Mesendoderm (in vitro differentiated cells): ENCODE results near the gene PCGF5. TPM values are rescaled to one million over a fixed set of nuclear protein-coding genes. Genes with fewer than 3 reads are reported as not detected.

ENCODE experiments used
- DNase-seq: peaks from one replicate; pipeline ENCODE4 v3.0.0; 2013
- H2AK5ac ChIP-seq: 2 replicates; pipeline ENCODE4 v1.6.1; 2013; ENCODE audit warnings: low read length, inconsistent platforms
- H2BK120ac ChIP-seq: 2 replicates; pipeline ENCODE4 v1.6.1; 2013; ENCODE audit warnings: low read depth, mild to moderate bottlenecking, low read length, moderate library complexity, mixed read lengths
- H2BK15ac ChIP-seq: replicated peaks from 2 replicates; pipeline ENCODE4 v1.6.1; 2013; ENCODE audit warnings: low read depth, mild to moderate bottlenecking, moderate library complexity
- H2BK5ac ChIP-seq: 2 replicates; pipeline ENCODE4 v1.6.1; 2013; ENCODE audit warnings: low read length, inconsistent platforms
- H3K18ac ChIP-seq: 2 replicates; pipeline ENCODE4 v1.6.1; 2013; ENCODE audit warnings: mild to moderate bottlenecking, low read length, mixed read lengths
- H3K23ac ChIP-seq: one replicate; pipeline ENCODE4 v1.6.1; 2013; ENCODE audit warnings: low read length
- H3K27ac ChIP-seq: 2 replicates; pipeline ENCODE4 v1.5.1; 2013; ENCODE audit warnings: low read depth, mild to moderate bottlenecking, inconsistent platforms, low read length, moderate library complexity
- H3K27me3 ChIP-seq: 2 replicates; pipeline ENCODE4 v1.6.1; 2013; ENCODE audit warnings: low read length, control low read depth, mild to moderate bottlenecking, inconsistent platforms; ENCODE audit not compliant: insufficient read depth, poor library complexity
- H3K36me3 ChIP-seq: 2 replicates; pipeline ENCODE4 v1.6.1; 2013; ENCODE audit warnings: low read length, inconsistent platforms; ENCODE audit not compliant: control insufficient read depth, insufficient read depth
- H3K4ac ChIP-seq: one replicate; pipeline ENCODE4 v1.6.1; 2013; ENCODE audit warnings: low read depth, mild to moderate bottlenecking, low read length, moderate library complexity
- H3K4me1 ChIP-seq: 2 replicates; pipeline ENCODE4 v1.6.1; 2013; ENCODE audit warnings: low read depth, low read length, inconsistent platforms; ENCODE audit not compliant: control insufficient read depth
- H3K4me2 ChIP-seq: 2 replicates; pipeline ENCODE4 v1.6.1; 2013; ENCODE audit warnings: low read length
- H3K4me3 ChIP-seq: 2 replicates; pipeline ENCODE4 v1.5.1; 2013; ENCODE audit warnings: mild to moderate bottlenecking, low read length
- H3K56ac ChIP-seq: one replicate; pipeline ENCODE4 v1.6.1; 2013; ENCODE audit warnings: low read length
- H3K79me1 ChIP-seq: 2 replicates; pipeline ENCODE4 v1.6.1; 2013; ENCODE audit warnings: low read length, inconsistent platforms
- H3K79me2 ChIP-seq: 2 replicates; pipeline ENCODE4 v1.6.1; 2013; ENCODE audit warnings: mild to moderate bottlenecking, low read length; ENCODE audit not compliant: control insufficient read depth, insufficient read depth
- H3K9ac ChIP-seq: 2 replicates; pipeline ENCODE4 v1.6.1; 2013; ENCODE audit warnings: low read length, inconsistent platforms
- H4K5ac ChIP-seq: one replicate; pipeline ENCODE4 v1.6.1; 2013; ENCODE audit warnings: low read length
- H4K8ac ChIP-seq: one replicate; pipeline ENCODE4 v1.6.1; 2013; ENCODE audit warnings: low read depth, mild to moderate bottlenecking, control low read depth, low read length, moderate library complexity
- WGBS: extraction: QIAGEN DNeasy Blood & Tissue Kit; methylation state at CpG from one replicate; pipeline ENCODE4 v1.1.7; 2013; ENCODE audit warnings: low lambda C conversion rate, missing lambda C conversion rate; ENCODE audit not compliant: insufficient coverage; ENCODE audit errors: extremely low coverage; 5-methylcytosine and 5-hydroxymethylcytosine counted together
- polyA plus RNA-seq, 2 experiments: library from polyadenylated mRNA; stranded (reverse); fragments of 200-250 nt; gene quantifications; one replicate each; pipeline ENCODE4 v1.2.3, GENCODE V29; 2013

Gene PCGF5
- polyA plus RNA-seq (2013, experiment 1 of 2) = 10.6 TPM
- 11.0 TPM for polyA plus RNA-seq (2013, experiment 2 of 2)

DNA sequence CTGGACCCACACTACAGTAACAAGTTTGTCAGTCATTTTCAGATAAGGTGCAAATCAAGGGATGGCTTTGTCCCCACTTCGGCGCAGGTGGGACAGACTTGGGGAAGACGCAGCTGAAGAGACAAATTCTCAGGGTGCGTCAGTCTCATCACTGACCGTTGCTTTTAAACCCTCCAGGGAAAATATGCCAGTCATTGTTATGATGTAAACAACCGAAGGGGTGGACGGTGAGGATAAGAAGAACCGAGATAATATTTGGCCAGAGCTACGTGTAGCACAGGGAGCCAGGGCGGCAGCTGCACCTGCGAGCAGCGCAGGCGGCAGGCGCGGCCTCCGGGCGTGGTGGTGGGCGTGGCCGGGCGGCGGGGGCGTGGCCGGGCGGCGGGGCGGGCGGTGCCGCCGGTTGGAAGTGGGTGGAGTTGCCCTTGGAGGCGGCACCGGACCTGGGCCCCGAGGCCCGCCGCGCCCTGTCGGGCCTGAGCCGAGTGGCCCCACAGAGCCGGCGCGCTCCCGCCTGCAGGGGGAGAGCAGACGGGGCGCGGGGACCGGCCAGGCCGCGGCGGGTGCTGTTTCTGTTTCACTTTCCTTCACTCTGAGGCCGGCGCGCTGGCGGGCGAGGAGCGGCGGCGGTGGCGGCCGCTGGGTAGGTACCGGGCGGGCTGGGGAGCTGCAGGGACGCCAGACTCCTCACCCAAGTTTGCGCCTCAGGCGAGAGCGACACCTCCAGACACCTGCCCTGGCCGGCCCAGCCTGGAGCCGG, at the start of gene PCGF5:
TSS of gene PCGF5 (plus strand) at position 470 of the 760 bp plus-strand sequence. CDS start 2,209 bp downstream, outside the sequence.
- Histone ChIP-seq H3K79me1 (no peaks in the 10 kb centered on the region), H3K4me2 (peak within 1 kb of the TSS; percentile 66), H2AK5ac (no peak within 1 kb of the TSS), H3K27ac (no peak within 1 kb of the TSS), H2BK5ac (no peak within 1 kb of the TSS), H3K23ac (no peak within 1 kb of the TSS), H3K18ac (peak within 1 kb of the TSS; percentile 91), H3K27me3 (peaks cover 11% of the 10 kb centered on the region), H3K36me3 (no peaks in the 10 kb centered on the region), H4K8ac (no peak within 1 kb of the TSS), H2BK15ac (no peak within 1 kb of the TSS), H2BK120ac (no peak within 1 kb of the TSS), H3K56ac (peak within 1 kb of the TSS; percentile 79), H3K79me2 (no peaks in the 10 kb centered on the region), H3K4me3 (peak within 1 kb of the TSS; percentile 28), H4K5ac (no peak within 1 kb of the TSS), H3K9ac (peak within 1 kb of the TSS; percentile 61), H3K4me1 (peaks cover 2% of the 10 kb centered on the region), H3K4ac (no peak within 1 kb of the TSS)
- no CpG with 5 or more reads among the region's 66 CpGs for WGBS
- DNase-seq = peak; percentile 87

DNA sequence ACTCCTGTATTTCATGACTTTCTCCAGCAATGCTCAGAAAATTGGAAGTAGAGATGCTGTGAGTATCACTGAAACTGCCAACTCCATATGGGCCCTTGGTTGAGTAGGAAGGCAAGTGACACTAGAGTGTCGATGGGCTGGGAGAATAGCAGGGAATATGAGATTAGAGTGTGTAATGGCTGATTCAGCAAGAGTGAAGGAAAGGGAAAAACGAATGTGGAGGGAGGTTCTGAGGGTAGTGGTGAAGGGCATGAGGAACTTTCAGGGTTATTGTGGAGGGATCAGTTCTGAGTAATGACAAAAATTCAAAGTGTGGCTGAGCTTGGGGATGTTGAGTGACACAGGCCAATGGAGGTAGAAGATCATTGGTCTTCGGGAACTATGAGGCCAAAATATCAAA, 49.0 kb upstream of the PCGF5 start:
- H3K27me3 ChIP-seq = peaks cover 4% of the 10 kb centered on the region
- no peak overlapping the region for H2AK5ac ChIP-seq
- no peak overlapping the region for H4K5ac ChIP-seq
- H3K36me3 ChIP-seq = no peaks in the 10 kb centered on the region
- H3K4me1 ChIP-seq = no peaks in the 10 kb centered on the region
- H3K79me1 ChIP-seq = no peaks in the 10 kb centered on the region
- H2BK5ac ChIP-seq = no peak overlapping the region
- no peak overlapping the region for H4K8ac ChIP-seq
- H3K18ac ChIP-seq = no peak overlapping the region
- DNase-seq = no peak
- no peak overlapping the region for H3K27ac ChIP-seq
- WGBS = 100% methylated on average over 1 of the region's 3 CpGs
- no peak overlapping the region for H3K4me3 ChIP-seq
- no peak overlapping the region for H3K56ac ChIP-seq
- no peaks in the 10 kb centered on the region for H3K79me2 ChIP-seq
- no peak overlapping the region for H3K23ac ChIP-seq
- no peak overlapping the region for H2BK15ac ChIP-seq
- H3K4me2 ChIP-seq = no peak overlapping the region
- no peak overlapping the region for H3K9ac ChIP-seq
- H3K4ac ChIP-seq = no peak overlapping the region
- no peak overlapping the region for H2BK120ac ChIP-seq

DNA sequence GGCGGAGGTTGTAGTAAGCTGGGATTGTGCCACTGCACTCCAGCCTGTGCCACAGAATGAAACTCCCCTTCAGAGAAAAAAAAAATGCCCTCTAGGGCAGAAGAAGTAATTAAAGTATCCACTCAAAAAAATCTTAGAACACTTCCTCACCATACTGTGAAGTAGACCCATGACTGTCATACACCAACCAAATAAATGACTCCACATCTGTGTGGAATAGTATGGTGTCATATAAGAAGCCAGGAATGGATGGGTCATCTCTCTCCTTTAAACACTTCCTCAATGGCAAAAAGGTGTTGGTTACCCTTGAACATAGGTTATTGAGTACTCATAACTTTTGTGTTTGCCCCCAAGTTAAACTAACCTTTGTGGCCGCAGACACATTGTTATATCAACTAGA, 48.1 kb upstream of the PCGF5 start:
- H3K18ac ChIP-seq = no peak overlapping the region
- H4K5ac ChIP-seq = no peak overlapping the region
- H3K79me1 ChIP-seq = no peaks in the 10 kb centered on the region
- H3K4me2 ChIP-seq = no peak overlapping the region
- no peaks in the 10 kb centered on the region for H3K79me2 ChIP-seq
- no peaks in the 10 kb centered on the region for H3K27me3 ChIP-seq
- H2AK5ac ChIP-seq = no peak overlapping the region
- H4K8ac ChIP-seq = no peak overlapping the region
- no peaks in the 10 kb centered on the region for H3K4me1 ChIP-seq
- H2BK5ac ChIP-seq = no peak overlapping the region
- DNase-seq = no peak
- no CpG with 5 or more reads among the region's 2 CpGs for WGBS
- no peak overlapping the region for H3K4me3 ChIP-seq
- H2BK15ac ChIP-seq = no peak overlapping the region
- no peak overlapping the region for H3K27ac ChIP-seq
- H3K56ac ChIP-seq = no peak overlapping the region
- H3K36me3 ChIP-seq = no peaks in the 10 kb centered on the region
- H3K23ac ChIP-seq = no peak overlapping the region
- no peak overlapping the region for H3K9ac ChIP-seq
- no peak overlapping the region for H3K4ac ChIP-seq
- no peak overlapping the region for H2BK120ac ChIP-seq

- Histone ChIP-seq H3K27ac (no peak overlapping the region), H4K5ac (no peak overlapping the region)
- WGBS = no CpG with 5 or more reads among the region's 8 CpGs
Measured at GRCh38 chr10:91185239-91185875, 35.1 kb upstream of the PCGF5 start.

GRCh38 chr10:91187156-91187555, 33.3 kb upstream of the PCGF5 start:
- no peaks in the 10 kb centered on the region for H3K27me3 ChIP-seq
- no peak overlapping the region for H4K8ac ChIP-seq
- WGBS = no CpG with 5 or more reads among the region's 4 CpGs
- H3K36me3 ChIP-seq = no peaks in the 10 kb centered on the region
- no peak overlapping the region for H2BK120ac ChIP-seq
- H3K79me1 ChIP-seq = no peaks in the 10 kb centered on the region
- H2BK15ac ChIP-seq = no peak overlapping the region
- H3K56ac ChIP-seq = no peak overlapping the region
- H2BK5ac ChIP-seq = no peak overlapping the region
- H4K5ac ChIP-seq = no peak overlapping the region
- H3K4me2 ChIP-seq = no peak overlapping the region
- no peaks in the 10 kb centered on the region for H3K4me1 ChIP-seq
- no peaks in the 10 kb centered on the region for H3K79me2 ChIP-seq
- H3K4me3 ChIP-seq = no peak overlapping the region
- H2AK5ac ChIP-seq = no peak overlapping the region
- H3K27ac ChIP-seq = no peak overlapping the region
- no peak for DNase-seq
- H3K18ac ChIP-seq = no peak overlapping the region
- H3K23ac ChIP-seq = no peak overlapping the region
- H3K9ac ChIP-seq = no peak overlapping the region
- H3K4ac ChIP-seq = no peak overlapping the region

More at GRCh38 chr10:91185239-91185875, 35.1 kb upstream of the PCGF5 start:
- no peak overlapping the region for H3K23ac ChIP-seq
- H3K56ac ChIP-seq = no peak overlapping the region
- no peaks in the 10 kb centered on the region for H3K27me3 ChIP-seq
- no peak overlapping the region for H2AK5ac ChIP-seq
- no peak overlapping the region for H3K4me3 ChIP-seq
- H3K79me2 ChIP-seq = no peaks in the 10 kb centered on the region
- no peak overlapping the region for H3K4ac ChIP-seq
- H4K8ac ChIP-seq = no peak overlapping the region
- H3K18ac ChIP-seq = no peak overlapping the region
- H3K9ac ChIP-seq = no peak overlapping the region
- H3K4me1 ChIP-seq = no peaks in the 10 kb centered on the region
- H3K4me2 ChIP-seq = no peak overlapping the region
- peak; percentile 57 for DNase-seq
- no peak overlapping the region for H2BK15ac ChIP-seq
- H2BK120ac ChIP-seq = no peak overlapping the region
- H2BK5ac ChIP-seq = no peak overlapping the region
- H3K36me3 ChIP-seq = no peaks in the 10 kb centered on the region
- H3K79me1 ChIP-seq = no peaks in the 10 kb centered on the region
